GM19240 (cell line): ENCODE results near the gene CACNA1G.
A peak's percentile ranks its signal among the peaks of the same experiment; 100 is the strongest.

Experiments used
- DNase-seq: peaks from one replicate; pipeline ENCODE4 v3.0.0; 2011; ENCODE audit warnings: low spot score; ENCODE audit not compliant: insufficient read length

CACNA1G gene

GRCh38 chr17:50533185-50533584, 27.3 kb upstream of the CACNA1G start:
- no peak for DNase-seq

GRCh38 chr17:50533720-50534148, 26.8 kb upstream of the CACNA1G start:
- no peak for DNase-seq

- no peak for DNase-seq
These were observed 26.1 kb upstream of the CACNA1G start for GRCh38 chr17:50534222-50534978.

- no peak for DNase-seq
These were observed 25.6 kb upstream of the CACNA1G start for GRCh38 chr17:50534979-50535326.

- no peak for DNase-seq
These were observed 25.1 kb upstream of the CACNA1G start for GRCh38 chr17:50535407-50535806.

- DNase-seq = no peak
These were observed 23.6 kb upstream of the CACNA1G start for GRCh38 chr17:50536683-50537646.

GRCh38 chr17:50537721-50538548, 22.6 kb upstream of the CACNA1G start:
- no peak for DNase-seq

- no peak for DNase-seq
These were observed 21.7 kb upstream of the CACNA1G start for GRCh38 chr17:50538549-50539410.

GRCh38 chr17:50539762-50540559, 20.6 kb upstream of the CACNA1G start:
- DNase-seq = no peak

- DNase-seq = no peak
These were observed 19.7 kb upstream of the CACNA1G start for GRCh38 chr17:50540560-50541401.

GRCh38 chr17:50541402-50541715, 19.2 kb upstream of the CACNA1G start:
- no peak for DNase-seq

GRCh38 chr17:50541716-50542688, 18.5 kb upstream of the CACNA1G start:
- peak; percentile 94 for DNase-seq

GRCh38 chr17:50542795-50543774, 17.4 kb upstream of the CACNA1G start:
- no peak for DNase-seq

GRCh38 chr17:50544516-50544915, 16.0 kb upstream of the CACNA1G start:
- DNase-seq = no peak

GRCh38 chr17:50545311-50545710, 15.2 kb upstream of the CACNA1G start:
- no peak for DNase-seq

GRCh38 chr17:50546701-50547034, 13.8 kb upstream of the CACNA1G start:
- no peak for DNase-seq
